Inferior parietal cortex (tissue), 1 donor: ENCODE data around the gene FOXO4.
"Not testable (repeated sequence)": the region's sequence is repeated elsewhere in the genome, so short reads cannot be mapped to it uniquely, and the experiment has no call there.

ENCODE experiments used
- DNase-seq: peaks from one replicate; pipeline ENCODE4 v3.0.0-alpha.2; 2016; ENCODE audit errors: extremely low spot score

FOXO4 gene, protein sequence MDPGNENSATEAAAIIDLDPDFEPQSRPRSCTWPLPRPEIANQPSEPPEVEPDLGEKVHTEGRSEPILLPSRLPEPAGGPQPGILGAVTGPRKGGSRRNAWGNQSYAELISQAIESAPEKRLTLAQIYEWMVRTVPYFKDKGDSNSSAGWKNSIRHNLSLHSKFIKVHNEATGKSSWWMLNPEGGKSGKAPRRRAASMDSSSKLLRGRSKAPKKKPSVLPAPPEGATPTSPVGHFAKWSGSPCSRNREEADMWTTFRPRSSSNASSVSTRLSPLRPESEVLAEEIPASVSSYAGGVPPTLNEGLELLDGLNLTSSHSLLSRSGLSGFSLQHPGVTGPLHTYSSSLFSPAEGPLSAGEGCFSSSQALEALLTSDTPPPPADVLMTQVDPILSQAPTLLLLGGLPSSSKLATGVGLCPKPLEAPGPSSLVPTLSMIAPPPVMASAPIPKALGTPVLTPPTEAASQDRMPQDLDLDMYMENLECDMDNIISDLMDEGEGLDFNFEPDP

DNA sequence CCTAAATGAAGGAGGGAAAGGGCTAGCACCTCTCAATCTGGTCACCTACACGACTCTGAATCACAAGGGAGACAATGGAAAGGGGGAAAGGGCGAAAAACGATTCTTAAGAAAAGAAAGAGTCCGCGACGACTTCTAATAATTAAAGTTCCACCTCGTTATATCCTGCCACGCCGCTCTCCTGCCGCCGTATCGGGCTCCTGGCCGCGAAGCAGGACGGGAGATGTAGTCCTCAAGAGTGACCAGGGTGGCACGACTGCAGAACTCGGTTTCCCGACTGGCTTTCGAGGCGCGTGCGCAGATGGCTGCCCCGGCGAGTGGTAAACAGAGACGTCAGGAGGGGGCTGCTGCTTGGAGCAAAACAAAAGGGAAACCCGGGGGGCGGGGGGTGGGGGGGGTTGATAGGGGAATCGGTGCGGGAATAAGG lies at the start of gene FOXO4:
FOXO4 (plus strand) TSS at position 297 of the 426 bp plus-strand sequence. CDS start 678 bp downstream, outside the sequence.
- DNase-seq: peak; percentile 86

DNA sequence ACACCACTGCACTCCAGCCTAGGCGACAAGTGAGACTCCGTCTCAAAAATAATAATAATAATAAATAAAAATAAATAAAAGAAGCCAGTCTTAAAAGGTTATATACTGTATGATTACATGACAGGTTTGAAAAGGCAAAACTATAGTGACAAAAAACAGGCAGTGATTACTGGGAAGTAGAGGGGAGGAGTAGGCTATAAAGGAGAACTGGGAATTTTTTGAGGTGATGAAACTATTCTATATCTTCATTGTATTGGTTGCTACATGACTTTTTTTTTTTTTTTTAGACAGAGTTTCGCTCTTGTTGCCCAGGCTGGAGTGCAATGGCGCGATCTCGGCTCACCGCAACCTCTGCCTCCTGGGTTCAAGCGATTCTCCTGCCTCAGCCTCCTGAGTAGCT lies 47.8 kb upstream of the FOXO4 start:
- not testable (repeated sequence) for DNase-seq

DNA sequence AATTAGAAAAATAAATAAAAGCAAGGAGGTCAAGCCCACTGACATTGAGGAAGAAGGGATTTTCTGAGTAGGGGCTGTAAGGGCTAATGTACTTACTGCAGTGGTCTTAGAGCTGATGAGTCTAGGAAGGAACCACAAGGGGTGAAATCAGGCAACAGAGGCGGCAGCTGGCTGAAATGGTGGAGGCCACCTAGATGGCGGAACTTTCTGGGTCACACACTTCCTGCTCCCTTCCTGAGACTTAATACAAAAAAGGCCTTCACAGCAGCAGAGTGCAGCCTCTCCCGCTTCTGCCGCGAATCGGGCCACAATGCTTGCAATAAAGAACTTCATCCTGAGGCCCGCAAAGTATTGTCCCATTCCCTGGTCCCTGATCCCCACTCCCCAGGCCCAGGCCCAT lies 42.9 kb upstream of the FOXO4 start:
- no peak for DNase-seq

DNA sequence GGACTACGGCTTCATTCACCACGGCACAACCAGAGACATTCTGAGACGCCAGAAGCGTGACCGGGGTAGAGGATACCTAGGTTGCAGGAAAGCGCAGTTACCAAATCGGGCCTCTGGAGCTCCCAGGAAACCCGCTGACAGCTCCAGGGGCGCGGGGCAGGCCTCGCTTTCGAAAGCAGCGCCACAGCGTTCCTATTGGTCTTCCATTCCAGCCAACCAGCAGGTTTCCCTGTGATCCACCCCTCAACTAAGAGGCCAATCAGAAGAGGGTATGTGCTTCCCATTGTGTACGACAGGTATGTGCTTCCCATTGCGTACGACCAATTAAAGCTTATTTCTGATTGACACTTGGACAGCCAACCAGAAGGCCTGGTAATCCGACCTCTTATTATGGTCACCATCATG lies 42.4 kb upstream of the FOXO4 start:
- DNase-seq: peak; percentile 2

DNA sequence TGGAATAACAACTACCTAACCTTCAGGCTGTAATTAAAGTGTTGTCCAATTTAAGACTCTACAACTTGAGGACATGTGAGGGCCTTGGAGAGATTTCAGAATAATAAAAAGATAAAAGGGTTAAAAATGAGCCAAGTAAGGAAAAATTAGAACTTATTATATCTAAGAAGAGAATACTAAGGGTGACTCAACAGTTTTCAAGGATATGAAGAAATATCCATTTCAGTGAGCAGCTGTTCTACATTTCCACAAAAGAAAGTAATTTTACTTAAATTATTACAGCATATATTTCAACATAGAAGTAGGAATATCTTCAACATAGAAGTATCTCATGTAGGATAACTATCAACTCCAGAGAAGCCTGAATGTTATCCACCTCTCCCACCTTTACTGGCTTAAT lies 38.8 kb upstream of the FOXO4 start:
- no peak for DNase-seq

DNA sequence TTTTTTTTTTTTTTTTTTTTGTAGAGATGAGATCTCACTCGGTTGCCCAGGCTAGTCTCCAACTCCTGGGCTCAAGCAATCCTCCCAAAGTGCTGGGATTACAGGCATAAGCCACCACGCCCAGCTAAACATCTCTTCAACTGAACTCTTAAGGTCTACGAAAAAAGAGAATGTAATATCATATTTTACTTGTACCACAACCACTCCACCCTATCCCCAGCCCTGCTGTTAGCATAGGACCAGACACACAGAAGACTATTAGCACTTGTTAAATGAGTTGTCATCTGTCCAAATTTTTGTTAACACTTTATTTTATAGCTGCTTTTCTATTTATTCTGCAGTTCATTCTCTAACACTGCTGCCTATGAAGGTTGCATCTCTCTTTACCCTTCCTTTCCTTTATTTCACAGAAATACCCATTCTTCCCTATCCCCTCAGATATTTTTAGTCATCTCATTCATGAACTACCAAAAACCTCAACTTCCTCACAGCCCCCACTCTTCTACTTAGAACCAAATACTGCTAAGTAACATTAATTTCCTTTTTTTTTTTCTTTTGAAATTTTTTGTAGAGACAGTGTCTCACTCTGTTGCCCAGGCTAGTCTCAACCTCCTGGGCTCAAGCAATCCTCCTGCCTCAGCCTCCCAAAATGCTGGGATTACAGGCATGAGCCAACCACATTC lies 37.7 kb upstream of the FOXO4 start:
- no peak for DNase-seq

DNA sequence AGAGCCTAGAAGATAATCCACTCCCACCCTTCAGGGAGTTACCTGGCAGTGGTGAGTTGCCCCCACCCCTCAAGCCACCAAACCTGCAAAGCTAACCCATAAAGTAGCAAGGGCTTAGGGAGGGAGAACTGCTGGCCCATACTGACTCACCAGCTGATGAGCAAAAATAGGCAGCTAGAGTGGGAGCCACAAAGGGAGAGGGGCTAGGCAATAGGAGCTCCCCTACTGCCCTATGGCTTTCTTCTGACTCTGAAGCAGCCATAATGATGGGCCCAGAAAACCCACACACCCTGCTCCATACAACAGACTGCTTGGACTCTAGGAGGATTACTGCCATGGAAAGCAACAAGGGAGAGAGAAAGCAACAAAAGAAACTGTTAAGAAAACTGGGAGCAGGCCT lies 35.5 kb upstream of the FOXO4 start:
- no peak for DNase-seq

DNA sequence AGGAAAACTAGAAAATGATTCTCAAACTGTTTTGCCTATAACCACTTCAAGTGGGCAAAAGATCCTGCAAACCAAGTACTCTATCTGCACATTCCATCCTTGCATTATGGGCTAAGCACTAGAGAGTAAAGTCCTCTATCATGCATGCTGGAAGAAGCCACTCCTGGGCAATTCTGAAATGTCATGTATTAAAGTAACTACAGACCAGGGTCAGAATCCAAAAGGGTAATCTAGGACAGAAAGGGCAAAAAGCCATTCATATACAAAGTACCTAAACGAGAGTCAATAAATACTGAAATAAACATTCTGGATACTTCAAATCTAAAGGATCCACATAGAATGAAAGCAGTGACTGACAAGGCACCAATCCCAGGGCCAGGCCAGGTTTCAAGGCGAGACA lies 28.6 kb upstream of the FOXO4 start:
- peak; percentile 1 for DNase-seq

DNA sequence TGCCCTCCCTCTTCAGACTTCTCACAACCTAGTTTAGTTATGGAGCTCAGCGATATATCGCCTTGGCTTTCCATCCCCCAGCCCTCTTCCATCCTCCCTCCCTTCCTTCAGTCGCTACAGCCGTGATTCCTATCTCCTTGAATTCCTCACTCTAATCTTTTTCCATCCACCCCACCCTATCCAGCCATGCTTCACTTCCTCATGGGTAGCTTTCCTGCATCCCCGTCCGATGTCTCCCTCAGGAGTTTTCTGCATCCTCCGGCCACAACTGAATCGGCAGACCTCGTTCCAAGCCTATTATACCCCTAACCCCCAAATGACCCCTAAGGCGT lies 28.0 kb upstream of the FOXO4 start:
- no peak for DNase-seq

DNA sequence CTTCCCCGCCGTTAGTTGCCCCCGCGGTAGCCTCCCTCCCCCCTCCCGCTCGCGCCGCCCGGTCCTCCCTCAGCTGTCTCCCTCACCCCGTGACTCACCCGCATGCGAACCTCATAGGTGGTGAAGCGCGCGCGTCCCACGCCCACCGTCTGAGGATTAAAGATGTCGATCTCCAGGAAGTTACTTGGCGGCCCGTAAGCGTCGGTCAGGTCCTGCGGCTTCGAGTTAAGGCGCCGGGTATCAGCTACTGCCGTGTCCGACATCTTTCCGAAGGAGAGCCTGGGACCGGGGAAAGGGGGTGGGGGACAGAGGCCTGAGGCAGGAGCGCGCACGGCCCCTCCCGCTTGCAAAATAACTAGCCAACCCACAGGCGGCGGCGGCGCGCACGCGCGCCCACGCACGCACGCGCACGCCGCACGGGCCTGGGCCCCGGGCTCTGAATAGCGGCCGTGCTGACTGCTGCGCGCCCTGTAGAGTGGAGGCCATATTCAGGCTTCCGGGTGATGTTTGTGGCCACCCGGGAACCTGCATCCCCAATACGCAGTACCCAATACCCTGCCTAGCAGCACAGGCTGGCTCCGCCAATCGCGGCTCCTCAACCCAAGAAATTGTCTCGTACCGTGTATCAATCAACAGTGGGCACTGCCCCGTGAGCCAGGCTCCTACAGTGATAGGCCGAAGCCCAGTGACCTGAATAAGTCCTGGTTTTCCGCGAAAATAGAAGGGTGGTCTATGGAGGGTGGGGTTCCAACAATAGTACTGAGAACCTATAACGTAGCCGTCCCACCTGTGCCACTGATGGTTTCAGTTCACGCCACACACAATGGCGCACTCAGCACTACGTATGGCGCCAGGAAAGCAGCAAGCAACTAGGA lies 27.4 kb upstream of the FOXO4 start, which contains the start of gene SNX12:
SNX12 (minus strand) TSS at position 291 of the 875 bp plus-strand sequence; CDS start at position 263, 28 bp downstream.
- peak; percentile 83 for DNase-seq

DNA sequence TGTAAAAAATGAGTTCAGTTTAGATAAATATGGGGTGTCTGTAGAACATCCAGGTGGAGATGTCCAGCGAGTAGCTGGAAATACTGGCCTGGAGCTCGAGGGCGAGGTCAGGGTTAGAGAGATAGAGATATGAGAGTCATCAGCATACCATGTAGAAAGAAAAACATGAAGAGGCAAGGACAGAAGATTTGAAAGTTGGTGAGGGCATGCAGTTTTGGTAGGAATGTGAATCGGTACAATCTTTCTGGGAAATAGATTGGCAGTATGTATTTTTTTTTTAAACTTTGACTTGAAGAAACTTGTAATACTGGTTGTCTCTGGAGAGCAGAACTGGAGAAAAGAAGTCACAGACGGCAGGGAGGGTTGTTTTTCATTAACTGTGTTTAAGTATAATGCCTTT lies 25.1 kb upstream of the FOXO4 start:
- no peak for DNase-seq

DNA sequence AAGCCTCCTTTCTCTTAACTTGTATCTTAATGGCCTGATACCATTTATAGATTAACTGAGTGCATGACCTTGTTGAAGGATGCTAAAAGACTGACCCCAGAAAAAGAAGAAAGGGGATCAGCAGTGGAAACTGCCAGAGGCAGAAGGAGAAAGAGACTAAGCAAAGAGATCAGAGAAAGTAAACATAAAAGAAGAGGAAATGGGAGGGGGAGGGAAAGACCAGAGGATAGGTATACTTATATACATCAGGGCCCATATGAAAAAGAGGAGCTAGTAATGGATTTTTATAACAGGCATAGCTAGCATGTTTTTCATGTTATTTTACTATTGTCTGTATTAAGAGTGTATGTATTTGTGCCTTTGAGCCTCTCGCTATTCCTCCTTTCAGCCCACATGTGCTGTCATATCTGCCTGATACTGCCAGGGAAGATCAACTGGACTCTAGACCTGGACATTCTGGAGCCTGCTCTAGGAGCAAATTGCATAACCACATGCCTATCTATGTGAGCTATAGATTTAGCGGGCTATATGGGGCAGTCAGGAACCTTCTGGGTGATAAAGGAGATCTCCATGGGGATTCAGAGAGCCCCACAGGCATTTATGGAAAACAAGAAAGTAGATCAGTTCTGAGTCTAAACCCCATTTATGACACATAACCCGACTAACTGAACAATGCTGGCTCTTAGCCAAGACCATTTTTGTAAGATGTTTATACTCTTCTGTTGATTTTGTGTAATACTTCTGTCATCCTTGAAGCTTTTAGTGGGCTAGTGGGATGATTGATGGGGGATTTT lies 14.1 kb upstream of the FOXO4 start:
- DNase-seq: no peak

DNA sequence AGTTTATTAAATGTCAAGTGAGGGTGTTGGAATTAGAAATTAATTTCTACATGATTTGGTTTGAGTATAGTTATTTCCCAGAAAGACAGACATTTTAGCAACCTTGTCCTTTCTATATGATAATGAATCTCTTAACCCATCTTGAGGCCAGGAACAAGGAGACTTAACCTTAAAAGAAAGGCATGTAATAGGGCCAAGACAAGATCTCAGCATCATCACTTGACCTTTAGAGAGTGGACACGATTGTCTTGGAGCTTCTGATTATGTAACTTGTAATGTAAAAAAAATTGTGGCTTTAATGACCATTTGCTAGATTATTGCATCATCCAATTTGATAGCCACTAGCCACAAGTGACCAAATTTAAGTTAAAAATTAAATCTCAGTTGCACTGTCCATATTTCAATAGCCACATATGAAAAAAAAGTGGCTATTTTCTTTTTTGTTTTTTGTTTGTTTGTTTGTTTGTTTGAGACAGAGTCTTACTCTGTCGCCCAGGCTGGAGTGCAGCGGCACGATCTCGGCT lies 13.5 kb upstream of the FOXO4 start:
- DNase-seq: no peak

DNA sequence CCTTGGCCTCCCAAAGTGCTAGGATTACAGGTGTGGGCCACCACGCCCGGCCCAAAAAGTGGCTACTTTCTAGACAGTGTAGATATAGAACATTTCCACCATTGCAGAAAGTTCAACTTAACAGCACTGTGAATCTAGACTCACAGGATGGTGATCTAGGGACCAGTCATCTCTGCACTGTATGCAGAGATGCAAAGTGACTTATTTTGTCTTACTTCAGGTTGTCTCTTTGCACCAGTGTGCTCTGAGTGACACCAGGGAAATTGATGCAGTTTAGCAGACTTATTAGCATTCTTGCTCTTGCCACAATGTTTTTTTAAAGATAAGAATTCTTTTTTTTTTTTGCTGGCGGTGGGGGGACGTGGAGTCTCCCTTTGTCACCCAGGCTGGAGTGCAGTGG lies 12.8 kb upstream of the FOXO4 start:
- no peak for DNase-seq

DNA sequence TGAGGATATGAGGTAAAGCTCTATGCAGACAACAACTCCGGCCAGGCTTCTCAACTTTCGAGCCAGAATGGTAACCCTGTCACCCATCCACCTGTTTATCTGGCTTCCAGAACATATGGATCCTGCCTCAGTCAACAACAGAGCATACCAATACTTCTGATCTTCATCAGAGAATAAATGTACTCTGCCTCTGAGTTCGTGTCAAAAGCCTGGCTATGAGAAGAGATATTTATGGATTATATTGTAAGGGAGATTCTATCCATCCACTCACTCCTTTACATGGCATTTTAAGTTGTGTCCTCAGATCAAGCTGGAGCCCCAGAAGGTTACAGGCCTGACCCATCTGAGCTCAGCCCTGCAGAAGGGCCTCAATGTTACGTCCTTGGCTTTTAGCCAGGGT lies 9.8 kb upstream of the FOXO4 start:
- no peak for DNase-seq

DNA sequence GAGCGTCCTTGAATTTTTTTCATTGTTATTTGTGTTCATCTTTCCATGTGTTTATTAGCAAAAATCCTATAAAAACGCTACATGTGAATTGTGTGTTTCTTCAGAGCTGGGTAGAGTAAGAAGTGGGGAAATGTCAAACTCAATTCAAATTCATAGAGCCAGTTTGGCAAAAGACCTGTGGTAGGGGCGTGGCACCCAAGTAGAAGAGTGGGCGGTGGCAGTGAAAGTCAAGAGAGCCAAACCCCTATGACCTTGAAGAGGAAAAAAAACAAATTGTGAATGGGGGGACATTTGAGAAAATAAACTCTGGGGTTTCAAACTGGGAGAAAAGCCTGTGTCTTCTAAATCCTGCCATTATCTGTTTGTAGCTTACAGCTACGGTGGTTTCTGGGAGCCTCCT lies 4.4 kb upstream of the FOXO4 start:
- DNase-seq: no peak

DNA sequence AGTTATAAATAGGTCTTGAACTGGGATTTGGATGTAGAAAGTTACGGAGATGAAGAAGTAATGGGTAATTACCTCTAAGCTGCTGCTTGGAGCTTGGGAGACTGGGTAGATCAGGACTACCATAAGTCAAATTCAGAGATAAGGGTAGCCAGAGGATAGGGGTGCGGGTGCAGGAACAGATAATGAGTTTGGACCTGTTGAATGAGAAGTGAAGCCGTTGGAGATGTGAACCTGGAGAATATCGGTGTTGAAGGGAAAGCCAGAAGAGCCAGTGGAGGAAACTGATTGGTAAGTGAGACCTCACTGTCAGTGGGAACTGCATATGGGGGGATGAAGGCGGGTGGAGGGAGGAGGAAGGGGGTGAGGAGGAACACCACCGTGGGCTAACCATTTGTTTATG lies 618 bp upstream of the FOXO4 start:
- no peak for DNase-seq

DNA sequence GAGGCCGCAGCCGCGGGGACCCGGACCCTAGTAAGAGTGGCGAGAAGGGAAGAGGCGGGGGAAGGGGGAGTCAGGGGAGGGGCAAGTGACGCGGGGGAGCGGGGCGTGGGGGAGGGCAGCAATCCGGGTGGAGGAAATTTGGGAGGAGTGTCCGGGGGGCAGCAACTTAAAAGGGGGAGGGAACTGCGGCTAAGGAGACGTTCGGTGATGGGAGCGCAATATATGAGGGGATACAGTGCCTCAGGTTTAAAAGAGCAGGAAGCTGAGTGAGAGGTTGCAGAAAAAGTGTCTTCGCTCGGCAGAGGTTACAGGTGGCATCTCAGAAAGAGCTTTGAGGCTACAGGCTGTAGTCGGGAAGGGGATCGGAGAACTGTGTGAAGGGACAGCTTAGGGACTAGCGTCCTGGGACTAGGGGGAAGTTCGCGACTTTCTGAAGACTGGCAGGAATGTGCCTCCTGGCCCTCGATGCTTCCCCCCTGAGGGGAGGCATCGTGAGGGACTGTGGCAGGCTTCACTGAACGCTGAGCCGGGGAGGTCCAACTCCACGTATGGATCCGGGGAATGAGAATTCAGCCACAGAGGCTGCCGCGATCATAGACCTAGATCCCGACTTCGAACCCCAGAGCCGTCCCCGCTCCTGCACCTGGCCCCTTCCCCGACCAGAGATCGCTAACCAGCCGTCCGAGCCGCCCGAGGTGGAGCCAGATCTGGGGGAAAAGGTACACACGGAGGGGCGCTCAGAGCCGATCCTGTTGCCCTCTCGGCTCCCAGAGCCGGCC lies 519 bp downstream of the FOXO4 start:
- no peak for DNase-seq

DNA sequence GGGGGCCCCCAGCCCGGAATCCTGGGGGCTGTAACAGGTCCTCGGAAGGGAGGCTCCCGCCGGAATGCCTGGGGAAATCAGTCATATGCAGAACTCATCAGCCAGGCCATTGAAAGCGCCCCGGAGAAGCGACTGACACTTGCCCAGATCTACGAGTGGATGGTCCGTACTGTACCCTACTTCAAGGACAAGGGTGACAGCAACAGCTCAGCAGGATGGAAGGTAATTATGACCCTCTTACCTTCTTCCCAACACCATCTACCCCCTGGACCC lies 1.0 kb downstream of the FOXO4 start:
- no peak for DNase-seq

DNA sequence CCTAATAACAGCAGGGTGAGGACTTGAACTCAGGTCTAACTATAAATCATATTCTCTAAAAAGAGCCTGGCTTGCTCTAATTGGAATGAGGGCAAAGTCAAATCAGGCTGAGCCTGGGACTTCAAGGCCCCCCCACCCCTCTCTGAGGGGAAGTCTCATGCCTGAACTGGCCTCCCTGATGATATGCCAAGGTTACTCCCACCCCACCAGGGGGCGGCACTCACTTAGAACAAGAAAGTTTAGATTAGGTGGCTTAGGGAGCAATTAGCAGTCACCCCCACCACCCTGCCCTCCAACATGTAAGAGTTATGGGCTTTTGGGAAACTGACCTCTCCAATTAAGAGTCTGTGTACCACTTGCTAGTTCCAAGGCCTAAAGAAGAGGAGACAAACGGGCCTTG lies 2.7 kb downstream of the FOXO4 start:
- DNase-seq: peak; percentile 29
